GM06990 (cell line): Measurements from ENCODE around the gene UBE2G1.
A peak's percentile ranks its signal among the peaks of the same experiment; 100 is the strongest.

Experiments
- DNase-seq: peaks from one replicate; pipeline ENCODE4 v3.0.0-alpha.2; 2011; ENCODE audit not compliant: insufficient read length; ENCODE audit errors: extremely low read depth
- H3K27me3 ChIP-seq: replicated peaks from 2 replicates; pipeline ENCODE4 v1.6.0; 2011; ENCODE audit warnings: low read length; ENCODE audit not compliant: control insufficient read depth, insufficient read depth
- H3K36me3 ChIP-seq: 2 replicates; pipeline ENCODE4 v1.5.1; 2011; ENCODE audit warnings: low read length; ENCODE audit not compliant: control insufficient read depth, insufficient read depth
- H3K4me3 ChIP-seq: replicated peaks from 2 replicates; pipeline ENCODE4 v1.5.1; 2011; ENCODE audit warnings: low read depth, mild to moderate bottlenecking, control low read depth, low read length
- TF ChIP-seq, protein P1 (sequence below): IDR thresholded peaks from 2 replicates; pipeline ENCODE4 v1.5.1; 2011; ENCODE audit warnings: low read length, control low read depth, mild to moderate bottlenecking, inconsistent platforms; ENCODE audit not compliant: insufficient read depth, poor library complexity, severe bottlenecking

The UBE2G1 gene

DNA sequence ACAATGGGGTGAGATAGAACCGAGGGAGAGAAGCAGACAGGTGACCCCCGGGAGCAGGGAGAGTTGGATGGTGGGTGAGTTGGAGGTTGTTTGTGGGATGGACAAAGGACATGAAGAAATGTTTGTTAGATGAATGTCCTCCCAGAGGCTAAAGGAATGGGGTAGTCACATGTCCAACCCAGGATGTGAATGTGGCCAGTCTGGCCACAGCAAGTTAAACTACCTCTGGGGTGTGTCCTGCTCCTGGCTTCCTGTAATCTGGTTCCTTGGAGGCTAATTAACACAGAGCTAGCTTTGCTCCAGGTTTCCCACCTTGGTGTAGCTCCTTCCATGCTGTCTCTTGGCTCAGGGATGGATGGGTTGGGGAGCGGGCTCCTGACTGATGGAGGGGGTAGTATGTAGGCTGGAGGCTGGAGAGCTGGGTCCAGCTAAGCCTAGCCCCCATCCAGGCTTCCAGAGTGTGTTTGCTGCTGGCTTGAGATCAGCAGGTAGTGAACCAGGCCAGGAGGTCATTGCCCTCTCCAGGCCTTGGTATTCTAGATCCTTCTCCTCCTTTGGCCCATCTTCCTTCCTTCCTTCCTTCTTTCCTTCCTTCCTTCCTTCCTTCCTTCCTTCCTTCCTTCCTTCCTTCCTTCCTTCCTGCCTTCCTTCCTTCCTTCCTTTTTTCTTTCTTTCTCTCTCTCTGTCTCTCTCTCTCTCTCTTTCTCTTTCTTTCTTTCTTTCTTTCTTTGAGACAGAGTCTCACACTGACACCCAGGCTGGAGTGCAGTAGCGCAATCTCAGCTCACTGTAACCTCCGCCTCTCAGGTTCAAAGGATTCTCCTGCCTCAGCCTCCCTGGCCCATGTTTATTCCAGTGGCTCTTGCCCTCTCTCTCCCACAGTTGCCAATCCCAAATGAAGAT is 28.0 kb upstream of the UBE2G1 start:
- no peak for DNase-seq
- TF ChIP-seq, protein P1, sequence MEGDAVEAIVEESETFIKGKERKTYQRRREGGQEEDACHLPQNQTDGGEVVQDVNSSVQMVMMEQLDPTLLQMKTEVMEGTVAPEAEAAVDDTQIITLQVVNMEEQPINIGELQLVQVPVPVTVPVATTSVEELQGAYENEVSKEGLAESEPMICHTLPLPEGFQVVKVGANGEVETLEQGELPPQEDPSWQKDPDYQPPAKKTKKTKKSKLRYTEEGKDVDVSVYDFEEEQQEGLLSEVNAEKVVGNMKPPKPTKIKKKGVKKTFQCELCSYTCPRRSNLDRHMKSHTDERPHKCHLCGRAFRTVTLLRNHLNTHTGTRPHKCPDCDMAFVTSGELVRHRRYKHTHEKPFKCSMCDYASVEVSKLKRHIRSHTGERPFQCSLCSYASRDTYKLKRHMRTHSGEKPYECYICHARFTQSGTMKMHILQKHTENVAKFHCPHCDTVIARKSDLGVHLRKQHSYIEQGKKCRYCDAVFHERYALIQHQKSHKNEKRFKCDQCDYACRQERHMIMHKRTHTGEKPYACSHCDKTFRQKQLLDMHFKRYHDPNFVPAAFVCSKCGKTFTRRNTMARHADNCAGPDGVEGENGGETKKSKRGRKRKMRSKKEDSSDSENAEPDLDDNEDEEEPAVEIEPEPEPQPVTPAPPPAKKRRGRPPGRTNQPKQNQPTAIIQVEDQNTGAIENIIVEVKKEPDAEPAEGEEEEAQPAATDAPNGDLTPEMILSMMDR: no peak
- Histone ChIP-seq H3K27me3 (no peaks in the 10 kb centered on the region), H3K36me3 (no peaks in the 10 kb centered on the region), H3K4me3 (peak overlapping the region; percentile 21; the same call in 1 of the 2 replicates)

DNA sequence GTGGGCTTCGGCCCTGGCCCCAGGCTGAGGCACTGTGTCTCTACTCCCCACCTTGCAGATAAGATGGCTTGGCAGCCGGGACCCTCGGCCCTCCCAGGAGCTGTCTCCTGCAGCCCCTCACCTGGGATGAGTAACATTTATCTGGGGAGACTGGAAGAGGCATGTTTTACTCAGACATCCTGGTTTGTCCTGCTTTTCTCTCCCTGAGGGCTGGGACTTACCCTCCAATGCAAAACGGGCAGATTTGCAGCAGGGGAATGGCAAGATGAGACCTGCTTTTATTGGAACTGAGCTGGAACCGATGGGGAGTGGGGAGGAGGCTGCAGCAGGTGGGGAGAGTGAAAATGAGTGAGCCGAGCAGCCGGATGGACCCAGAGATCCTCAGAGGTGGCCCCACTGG is 27.3 kb upstream of the UBE2G1 start:
- TF ChIP-seq, protein P1: no peak
- DNase-seq: no peak
- Histone ChIP-seq H3K36me3 (no peaks in the 10 kb centered on the region), H3K27me3 (no peaks in the 10 kb centered on the region), H3K4me3 (peak overlapping the region; percentile 21)

DNA sequence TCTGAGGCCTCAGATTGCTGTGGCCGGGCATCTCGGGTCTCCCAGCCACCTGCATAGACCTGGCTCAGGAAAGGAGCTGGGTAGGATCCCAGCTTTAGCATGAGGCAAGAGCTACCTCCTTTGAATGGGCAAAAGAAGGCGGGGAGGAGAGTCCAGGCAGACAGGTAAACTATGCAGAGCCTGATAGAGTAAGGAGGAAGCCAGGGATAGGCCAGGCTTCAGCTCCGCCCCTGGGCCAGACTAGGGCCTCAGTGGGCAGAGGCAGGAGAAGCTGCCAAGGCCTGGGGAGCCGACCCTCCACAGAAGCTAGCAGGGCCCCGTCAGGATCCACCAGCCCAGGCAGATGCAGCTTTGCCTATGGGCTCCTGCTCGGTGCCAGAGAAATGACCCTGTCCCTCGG is 22.6 kb upstream of the UBE2G1 start:
- Histone ChIP-seq H3K27me3 (no peaks in the 10 kb centered on the region), H3K4me3 (no peak overlapping the region), H3K36me3 (no peaks in the 10 kb centered on the region)
- no peak for DNase-seq
- TF ChIP-seq, protein P1: no peak

DNA sequence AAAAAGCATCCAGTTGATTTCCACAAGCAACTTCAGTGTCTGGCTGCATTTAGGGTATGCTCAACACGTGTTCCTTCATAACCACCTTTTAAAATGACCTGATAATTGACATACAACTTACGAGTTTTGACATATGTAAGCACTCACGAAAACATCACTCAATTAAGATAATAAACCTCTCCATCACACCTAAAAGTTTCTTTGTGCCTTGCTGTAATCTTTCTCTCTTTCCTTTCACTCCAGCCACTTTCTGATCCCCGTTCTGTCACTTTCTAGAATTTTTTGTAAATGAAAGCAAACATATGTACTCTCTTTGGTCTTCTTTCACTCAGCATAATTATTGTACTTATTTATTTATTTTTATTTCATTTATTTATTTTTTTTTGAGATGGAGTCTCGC is 20.7 kb upstream of the UBE2G1 start:
- Histone ChIP-seq H3K4me3 (no peak overlapping the region), H3K27me3 (no peaks in the 10 kb centered on the region), H3K36me3 (no peaks in the 10 kb centered on the region)
- no peak for DNase-seq
- TF ChIP-seq, protein P1: no peak

DNA sequence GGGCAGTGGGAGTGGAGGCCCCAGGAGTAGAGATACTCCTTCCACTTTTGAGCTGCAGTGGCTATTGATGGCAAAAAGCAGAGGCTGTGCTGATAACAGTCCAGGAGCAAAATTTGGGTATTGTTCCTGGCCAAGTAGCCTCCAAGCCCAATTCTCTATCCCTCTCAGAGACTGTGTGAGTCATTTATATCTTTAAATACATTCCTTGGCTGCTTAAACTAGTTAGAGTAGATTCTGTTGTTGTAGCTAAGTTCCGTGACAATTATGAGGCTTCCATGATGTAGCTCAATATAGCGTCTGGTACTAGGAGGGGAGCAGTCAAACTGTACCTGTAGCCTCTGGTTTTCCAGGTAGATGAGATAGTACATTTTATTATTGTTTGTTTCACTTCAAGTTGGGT is 19.9 kb upstream of the UBE2G1 start:
- DNase-seq: no peak
- Histone ChIP-seq H3K36me3 (no peaks in the 10 kb centered on the region), H3K27me3 (no peaks in the 10 kb centered on the region), H3K4me3 (no peak overlapping the region)
- TF ChIP-seq, protein P1: no peak
